Ishikawa (cell line): Measurements from ENCODE around the gene TMEM272.

Experiments used
- CEBPB ChIP-seq: IDR thresholded peaks from 2 replicates; pipeline ENCODE4 v1.6.1; 2012
- CREB1 ChIP-seq: IDR thresholded peaks from 2 replicates; pipeline ENCODE4 v1.6.1; 2012; ENCODE audit warnings: low read depth
- EGR1 ChIP-seq: IDR thresholded peaks from 2 replicates; pipeline ENCODE4 v1.6.1; 2012
- EP300 ChIP-seq: IDR thresholded peaks from 2 replicates; pipeline ENCODE4 v1.6.1; 2012; ENCODE audit warnings: borderline replicate concordance
- FOXM1 ChIP-seq: IDR thresholded peaks from 2 replicates; pipeline ENCODE4 v1.6.1; 2012; ENCODE audit warnings: low read depth, borderline replicate concordance
- NFIC ChIP-seq: IDR thresholded peaks from 2 replicates; pipeline ENCODE4 v1.6.1; 2012
- TAF1 ChIP-seq: IDR thresholded peaks from 2 replicates; pipeline ENCODE4 v1.6.1; 2012; ENCODE audit warnings: low read depth, mild to moderate bottlenecking
- TCF12 ChIP-seq: IDR thresholded peaks from 2 replicates; pipeline ENCODE4 v1.6.1; 2012; ENCODE audit warnings: low read depth
- TEAD4 ChIP-seq: IDR thresholded peaks from 2 replicates; pipeline ENCODE4 v1.6.1; 2012
- USF1 ChIP-seq: IDR thresholded peaks from 2 replicates; pipeline ENCODE4 v1.6.1; 2012
- YY1 ChIP-seq: IDR thresholded peaks from 2 replicates; pipeline ENCODE4 v1.6.1; 2012; ENCODE audit warnings: low read depth
- ZBTB7A ChIP-seq: IDR thresholded peaks from 2 replicates; pipeline ENCODE4 v1.6.1; 2012; ENCODE audit warnings: low read depth
- TF ChIP-seq, protein P1 (sequence below): IDR thresholded peaks from 2 replicates; pipeline ENCODE4 v1.6.1; 2012; ENCODE audit warnings: low read depth, mild to moderate bottlenecking
- TF ChIP-seq, protein P2 (sequence below): IDR thresholded peaks from 2 replicates; pipeline ENCODE4 v1.6.1; 2012

The TMEM272 gene

GRCh38 chr13:51764184-51765141, 80.5 kb downstream of the TMEM272 start:
- TF ChIP-seq EGR1 (no peak), TAF1 (no peak), USF1 (no peak), CREB1 (no peak), ZBTB7A (no peak), EP300 (no peak), TEAD4 (no peak), NFIC (no peak), FOXM1 (no peak), YY1 (no peak), TCF12 (no peak)
- TF ChIP-seq, protein P1, sequence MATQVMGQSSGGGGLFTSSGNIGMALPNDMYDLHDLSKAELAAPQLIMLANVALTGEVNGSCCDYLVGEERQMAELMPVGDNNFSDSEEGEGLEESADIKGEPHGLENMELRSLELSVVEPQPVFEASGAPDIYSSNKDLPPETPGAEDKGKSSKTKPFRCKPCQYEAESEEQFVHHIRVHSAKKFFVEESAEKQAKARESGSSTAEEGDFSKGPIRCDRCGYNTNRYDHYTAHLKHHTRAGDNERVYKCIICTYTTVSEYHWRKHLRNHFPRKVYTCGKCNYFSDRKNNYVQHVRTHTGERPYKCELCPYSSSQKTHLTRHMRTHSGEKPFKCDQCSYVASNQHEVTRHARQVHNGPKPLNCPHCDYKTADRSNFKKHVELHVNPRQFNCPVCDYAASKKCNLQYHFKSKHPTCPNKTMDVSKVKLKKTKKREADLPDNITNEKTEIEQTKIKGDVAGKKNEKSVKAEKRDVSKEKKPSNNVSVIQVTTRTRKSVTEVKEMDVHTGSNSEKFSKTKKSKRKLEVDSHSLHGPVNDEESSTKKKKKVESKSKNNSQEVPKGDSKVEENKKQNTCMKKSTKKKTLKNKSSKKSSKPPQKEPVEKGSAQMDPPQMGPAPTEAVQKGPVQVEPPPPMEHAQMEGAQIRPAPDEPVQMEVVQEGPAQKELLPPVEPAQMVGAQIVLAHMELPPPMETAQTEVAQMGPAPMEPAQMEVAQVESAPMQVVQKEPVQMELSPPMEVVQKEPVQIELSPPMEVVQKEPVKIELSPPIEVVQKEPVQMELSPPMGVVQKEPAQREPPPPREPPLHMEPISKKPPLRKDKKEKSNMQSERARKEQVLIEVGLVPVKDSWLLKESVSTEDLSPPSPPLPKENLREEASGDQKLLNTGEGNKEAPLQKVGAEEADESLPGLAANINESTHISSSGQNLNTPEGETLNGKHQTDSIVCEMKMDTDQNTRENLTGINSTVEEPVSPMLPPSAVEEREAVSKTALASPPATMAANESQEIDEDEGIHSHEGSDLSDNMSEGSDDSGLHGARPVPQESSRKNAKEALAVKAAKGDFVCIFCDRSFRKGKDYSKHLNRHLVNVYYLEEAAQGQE: no peak
- TF ChIP-seq, protein P2, sequence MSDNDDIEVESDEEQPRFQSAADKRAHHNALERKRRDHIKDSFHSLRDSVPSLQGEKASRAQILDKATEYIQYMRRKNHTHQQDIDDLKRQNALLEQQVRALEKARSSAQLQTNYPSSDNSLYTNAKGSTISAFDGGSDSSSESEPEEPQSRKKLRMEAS: no peak

DNA sequence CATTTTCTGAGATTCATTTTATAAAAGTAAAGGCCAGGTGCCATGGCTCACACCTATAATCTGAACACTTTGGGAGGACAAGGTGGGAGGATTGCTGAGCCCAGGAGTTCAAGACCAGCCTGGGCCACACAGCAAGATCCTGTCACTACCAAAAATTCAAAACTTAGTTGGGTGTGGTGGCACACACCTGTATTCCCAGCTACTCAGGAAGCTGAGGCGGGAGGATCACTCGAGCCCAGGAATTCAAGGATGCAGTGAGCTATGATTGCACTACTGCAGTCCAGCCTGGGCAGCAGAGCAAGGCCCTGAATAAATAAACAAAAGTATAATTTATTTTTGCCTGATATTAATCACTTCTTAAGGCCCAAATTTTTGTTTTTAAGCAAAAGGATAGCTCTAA, 81.5 kb downstream of the TMEM272 start:
- no peak for TF ChIP-seq TEAD4
- TF ChIP-seq EGR1: no peak
- no peak for TF ChIP-seq CEBPB
- no peak for TF ChIP-seq TAF1
- TF ChIP-seq, protein P2: no peak
- TF ChIP-seq CREB1: no peak
- TF ChIP-seq, protein P1: no peak
- TF ChIP-seq NFIC: no peak
